Measurements from ENCODE around the gene HSBP1L1. TPM values are rescaled to one million over a fixed set of nuclear protein-coding genes. Genes with fewer than 3 reads are reported as not detected.
A peak's percentile ranks its signal among the peaks of the same experiment; 100 is the strongest.

HSBP1L1 gene
- total RNA-seq, 2 donors from 2014 or later = 1.2 to 6.2 TPM

GRCh38 chr18:79944746-79945117 lies 19.7 kb upstream of the HSBP1L1 start:
- Mint-ChIP-seq H3K36me3 (peaks cover 3% of the 10 kb centered on the region), H3K4me1 (ENCODE audit: low read depth in 2 of 2) (peaks cover 12 to 26% of the 10 kb centered on the region in 2 donors), H3K27me3 (no peaks in the 10 kb centered on the region), H3K4me3 (no peak overlapping the region), H3K27ac (peak overlapping the region in 1 of 2 donors; percentile 67), H3K9me3 (no peaks in the 10 kb centered on the region)
- DNase-seq (ENCODE audit: low spot score) (no peak), ATAC-seq (no peak)

DNA sequence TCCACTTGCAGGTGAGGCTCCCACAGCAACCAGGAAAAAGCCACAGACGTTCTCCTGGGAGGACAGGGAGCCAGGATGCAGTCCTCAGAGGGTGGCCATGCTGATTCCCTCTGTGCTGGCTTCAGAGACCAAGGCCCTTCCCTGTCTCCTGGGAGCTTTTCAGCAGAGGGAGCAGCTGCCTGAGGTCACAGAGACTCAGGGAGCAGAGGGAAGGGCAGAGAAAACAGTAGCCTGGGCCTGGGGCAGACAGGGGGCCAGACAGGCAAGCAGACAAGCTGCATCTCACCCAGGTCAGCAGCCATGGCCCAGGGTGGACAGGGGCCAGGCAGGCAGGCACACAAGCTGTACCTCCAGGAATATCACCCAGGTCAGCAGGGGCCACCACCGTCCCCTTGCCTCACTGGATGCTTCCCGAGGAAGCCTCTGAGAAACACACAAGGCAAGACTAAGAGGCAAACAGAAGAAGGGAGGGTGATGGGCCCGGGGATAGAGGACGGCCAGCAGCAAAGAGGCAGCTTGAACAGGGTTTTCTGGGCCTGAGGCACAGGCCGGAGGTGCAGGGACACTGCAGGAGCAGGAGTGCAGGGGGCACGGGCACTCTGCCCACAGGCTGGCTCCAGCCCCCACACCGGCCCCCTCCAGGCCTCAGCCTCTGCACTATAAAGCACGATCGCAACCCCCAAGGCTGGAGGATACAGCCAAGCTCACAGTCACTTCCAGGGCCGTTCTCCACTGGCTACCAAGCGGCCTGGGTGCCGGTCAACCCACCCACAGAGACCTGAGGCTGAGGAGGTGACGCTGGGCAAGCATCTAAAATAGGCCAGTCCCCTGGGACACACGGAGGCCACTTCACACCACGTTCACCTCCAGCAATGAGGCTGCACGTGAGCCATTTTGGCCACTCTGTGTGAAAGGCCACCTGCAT lies 19.1 kb upstream of the HSBP1L1 start:
- no peaks in the 10 kb centered on the region for H3K36me3 Mint-ChIP-seq
- no peaks in the 10 kb centered on the region for H3K27me3 Mint-ChIP-seq
- ATAC-seq = no peak
- DNase-seq (ENCODE audit: low spot score) = no peak
- no peak overlapping the region for H3K27ac Mint-ChIP-seq
- no peak overlapping the region for H3K4me3 Mint-ChIP-seq
- H3K9me3 Mint-ChIP-seq = no peaks in the 10 kb centered on the region
- H3K4me1 Mint-ChIP-seq (ENCODE audit: low read depth in 2 of 2) = peaks cover 18 to 30% of the 10 kb centered on the region in 2 donors

DNA sequence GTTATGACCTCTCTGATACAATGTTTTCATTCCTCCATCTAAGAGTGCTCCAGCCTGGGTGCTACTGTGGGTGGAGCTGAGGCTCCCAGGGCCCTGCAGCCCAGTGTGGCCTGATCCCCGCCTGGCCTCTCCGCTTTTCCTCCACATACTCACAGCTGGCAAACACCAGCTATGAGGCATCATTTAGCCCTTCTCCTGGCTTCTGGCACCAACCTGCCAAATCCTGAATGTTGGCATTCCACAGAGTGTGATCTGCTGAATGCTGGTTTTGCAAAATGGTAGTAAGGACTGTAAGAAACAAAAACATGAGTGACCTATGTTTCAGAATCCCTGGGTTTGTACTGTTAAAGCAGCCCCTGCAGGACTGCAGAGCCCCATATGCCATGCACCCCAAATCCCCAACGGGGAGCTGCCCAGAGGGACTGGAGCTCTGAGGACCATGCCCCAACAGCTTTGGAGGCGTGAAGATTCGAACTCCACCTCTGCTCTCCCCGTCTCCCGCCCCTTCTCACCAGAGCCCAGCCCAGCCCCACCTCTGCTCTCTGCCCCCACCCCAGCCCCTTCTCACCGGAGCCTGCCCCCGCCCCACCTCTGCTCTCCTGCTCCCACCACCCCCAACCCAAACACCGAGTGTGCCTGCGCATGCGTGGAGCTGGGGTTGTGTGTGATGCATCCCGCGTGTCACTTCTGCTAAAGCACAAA lies 17.2 kb upstream of the HSBP1L1 start:
- Mint-ChIP-seq H3K27ac (no peak overlapping the region), H3K27me3 (no peaks in the 10 kb centered on the region), H3K4me3 (no peak overlapping the region), H3K9me3 (no peaks in the 10 kb centered on the region), H3K36me3 (no peaks in the 10 kb centered on the region), H3K4me1 (ENCODE audit: low read depth in 2 of 2) (peaks cover 20 to 28% of the 10 kb centered on the region in 2 donors)
- DNase-seq (ENCODE audit: low spot score) = no peak
- no peak for ATAC-seq

DNA sequence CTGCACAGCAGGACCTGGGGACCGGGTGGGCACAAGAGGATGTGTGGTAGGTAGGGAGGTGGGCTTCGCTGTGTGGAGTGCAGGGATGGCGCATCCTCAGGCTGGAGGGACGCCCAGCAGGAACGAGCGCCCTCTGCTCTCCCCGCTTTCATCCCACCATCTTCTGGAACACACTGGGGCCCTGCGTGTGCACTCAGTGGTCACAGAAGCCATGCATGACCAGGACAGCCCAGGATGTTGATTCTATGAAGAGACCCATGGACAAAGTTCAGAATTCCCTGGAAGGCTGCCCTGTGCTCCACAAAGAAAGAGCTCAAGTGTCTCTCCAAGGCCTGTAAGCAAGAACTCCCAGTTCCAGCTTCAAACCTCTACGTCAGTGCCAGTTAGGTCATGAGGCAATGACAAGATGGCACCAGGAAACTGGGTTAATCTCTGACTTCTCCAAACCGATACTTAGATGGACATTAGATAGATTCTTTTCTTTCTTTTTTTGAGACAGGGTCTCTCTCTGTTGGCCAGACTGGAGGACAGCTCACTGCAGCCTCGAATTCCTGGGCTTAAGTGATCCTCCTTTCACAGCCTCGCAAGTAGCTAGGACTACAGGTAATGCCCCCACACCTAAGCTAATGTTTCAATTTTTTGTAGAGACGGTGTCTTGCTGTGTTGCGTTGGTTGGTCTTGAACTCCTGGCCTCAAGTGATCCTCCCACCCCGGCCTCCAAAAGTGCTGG lies 16.4 kb upstream of the HSBP1L1 start:
- Mint-ChIP-seq H3K4me3 (no peak overlapping the region), H3K36me3 (no peaks in the 10 kb centered on the region), H3K9me3 (no peaks in the 10 kb centered on the region), H3K27ac (no peak overlapping the region), H3K4me1 (ENCODE audit: low read depth in 2 of 2) (peaks cover 20 to 27% of the 10 kb centered on the region in 2 donors), H3K27me3 (no peaks in the 10 kb centered on the region)
- DNase-seq (ENCODE audit: low spot score) (no peak), ATAC-seq (no peak)

- Mint-ChIP-seq H3K27me3 (no peaks in the 10 kb centered on the region), H3K4me3 (no peak overlapping the region), H3K4me1 (ENCODE audit: low read depth in 2 of 2) (peaks cover 20 to 27% of the 10 kb centered on the region in 2 donors)
Observed at GRCh38 chr18:79948719-79949411, 15.6 kb upstream of the HSBP1L1 start.

GRCh38 chr18:79949697-79950487 lies 14.6 kb upstream of the HSBP1L1 start:
- Mint-ChIP-seq H3K27me3 (no peaks in the 10 kb centered on the region), H3K4me3 (peak overlapping the region; percentile 84), H3K4me1 (ENCODE audit: low read depth in 2 of 2) (peaks cover 17 to 20% of the 10 kb centered on the region in 2 donors), H3K36me3 (no peaks in the 10 kb centered on the region), H3K27ac (peak overlapping the region; percentile 48 to 50), H3K9me3 (no peaks in the 10 kb centered on the region)
- no peak for DNase-seq (ENCODE audit: low spot score)
- no peak for ATAC-seq

More at GRCh38 chr18:79948719-79949411, 15.6 kb upstream of the HSBP1L1 start:
- ATAC-seq (no peak), DNase-seq (ENCODE audit: low spot score) (no peak)
- Mint-ChIP-seq H3K9me3 (no peaks in the 10 kb centered on the region), H3K36me3 (no peaks in the 10 kb centered on the region), H3K27ac (no peak overlapping the region)

GRCh38 chr18:79950515-79951341 lies 13.7 kb upstream of the HSBP1L1 start:
- DNase-seq (ENCODE audit: low spot score) (no peak), ATAC-seq (peak; percentile 52 to 53)
- H3K36me3 Mint-ChIP-seq = no peaks in the 10 kb centered on the region
- no peaks in the 10 kb centered on the region for H3K27me3 Mint-ChIP-seq
- peak overlapping the region; percentile 48 to 50 for H3K27ac Mint-ChIP-seq
- peak overlapping the region; percentile 84 for H3K4me3 Mint-ChIP-seq
- peaks cover 17 to 18% of the 10 kb centered on the region in 2 donors for H3K4me1 Mint-ChIP-seq (ENCODE audit: low read depth in 2 of 2)
- no peaks in the 10 kb centered on the region for H3K9me3 Mint-ChIP-seq

GRCh38 chr18:79951545-79952455 lies 12.6 kb upstream of the HSBP1L1 start, which contains the start of gene SLC66A2:
TSS of gene SLC66A2 (minus strand) at chr18:79951653. CDS start at chr18:79950926, 727 bp downstream.
- Mint-ChIP-seq H3K27ac (peak within 1 kb of the TSS; percentile 48 to 50), H3K27me3 (no peaks in the 10 kb centered on the region), H3K4me3 (peak within 1 kb of the TSS; percentile 84), H3K4me1 (ENCODE audit: low read depth in 2 of 2) (peaks cover 14 to 18% of the 10 kb centered on the region in 2 donors), H3K9me3 (no peaks in the 10 kb centered on the region), H3K36me3 (no peaks in the 10 kb centered on the region)
- ATAC-seq (peak; percentile 94 to 96), DNase-seq (ENCODE audit: low spot score) (peak; percentile 94)

DNA sequence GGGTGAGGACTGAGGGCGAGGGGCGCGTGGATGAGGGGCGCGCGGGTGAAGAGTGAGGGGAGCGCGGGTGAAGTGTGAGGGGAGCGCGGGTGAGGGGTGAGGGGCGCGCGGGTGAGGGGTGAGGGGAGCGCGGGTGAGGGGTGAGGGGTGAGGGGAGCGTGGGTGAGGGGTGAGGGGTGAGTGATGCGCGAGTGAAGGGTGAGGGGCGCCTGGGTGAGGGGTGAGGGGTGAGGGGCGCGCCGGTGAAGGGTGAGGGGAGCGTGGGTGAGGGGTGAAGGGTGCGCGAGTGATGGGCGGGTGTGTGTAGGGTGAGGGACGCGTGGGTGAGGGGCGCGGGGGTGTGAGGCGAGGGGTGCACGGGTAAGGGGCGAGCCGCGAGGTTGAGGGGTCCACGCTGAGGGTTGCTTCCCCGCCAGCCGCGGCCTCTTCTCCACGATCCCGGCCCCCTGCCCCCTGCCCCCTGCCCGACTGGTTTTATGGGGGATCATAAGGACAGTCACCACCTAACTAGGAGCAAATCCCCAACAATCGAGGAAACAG lies 11.9 kb upstream of the HSBP1L1 start:
- H3K9me3 Mint-ChIP-seq = no peaks in the 10 kb centered on the region
- no peak overlapping the region for H3K4me3 Mint-ChIP-seq
- H3K27ac Mint-ChIP-seq = no peak overlapping the region
- no peaks in the 10 kb centered on the region for H3K36me3 Mint-ChIP-seq
- H3K4me1 Mint-ChIP-seq (ENCODE audit: low read depth in 2 of 2) = peaks cover 11 to 18% of the 10 kb centered on the region in 2 donors
- ATAC-seq = no peak
- DNase-seq (ENCODE audit: low spot score) = no peak
- H3K27me3 Mint-ChIP-seq = no peaks in the 10 kb centered on the region

GRCh38 chr18:79952996-79953559 lies 11.4 kb upstream of the HSBP1L1 start:
- H3K4me3 Mint-ChIP-seq = no peak overlapping the region
- peaks cover 11 to 18% of the 10 kb centered on the region in 2 donors for H3K4me1 Mint-ChIP-seq (ENCODE audit: low read depth in 2 of 2)
- no peak for ATAC-seq

More at GRCh38 chr18:79952996-79953559, 11.4 kb upstream of the HSBP1L1 start:
- no peak overlapping the region for H3K27ac Mint-ChIP-seq
- no peaks in the 10 kb centered on the region for H3K27me3 Mint-ChIP-seq
- no peaks in the 10 kb centered on the region for H3K9me3 Mint-ChIP-seq
- no peak for DNase-seq (ENCODE audit: low spot score)
- no peaks in the 10 kb centered on the region for H3K36me3 Mint-ChIP-seq
